PC-9 (cell line): ENCODE measurements around the gene KATNAL1.

ENCODE experiments used
- CTCF ChIP-seq: fragments of 200-600 bp; sonication (generic); conservative IDR thresholded peaks from 2 replicates; pipeline ENCODE4 v1.6.1; 2017; ENCODE audit warnings: mixed run types, antibody characterized with exemption, mild to moderate bottlenecking, moderate library complexity
- EZH2 ChIP-seq: fragments of 200-600 bp; sonication (generic); IDR thresholded peaks from 2 replicates; pipeline ENCODE4 v1.8.0; 2017; ENCODE audit warnings: antibody characterized with exemption, low read depth

- TF ChIP-seq CTCF (no peak), EZH2 (no peak)
Measured at GRCh38 chr13:30157616-30157993, 149.7 kb downstream of the KATNAL1 start.
